Thoracic aorta (tissue), 2 donors: ENCODE results near the gene ZRANB1. TPM values are rescaled to one million over a fixed set of nuclear protein-coding genes. Genes with fewer than 3 reads are reported as not detected.

ENCODE experiments used
- ATAC-seq: fragments of 150-250 bp; one replicate; pipeline ENCODE4 v1.8.0; 2017; ENCODE audit warnings: low read depth; ENCODE audit not compliant: insufficient number of reproducible peaks, low FRiP score
- DNase-seq: peaks from one replicate; pipeline ENCODE4 v3.0.0-alpha.2; 2020; ENCODE audit warnings: low spot score
- H3K27ac ChIP-seq, 2 donors: fragments of 200-600 bp; sonication (generic); 1 replicate in 1 of 2; 2 replicates in 1 of 2; pipeline ENCODE4 v1.5.1; 2016; ENCODE audit warnings: mild to moderate bottlenecking in 2 of 2, moderate library complexity in 2 of 2
- H3K27me3 ChIP-seq: fragments of 200-600 bp; sonication (generic); replicated peaks from 2 replicates; pipeline ENCODE4 v1.6.0; 2016; ENCODE audit warnings: mild to moderate bottlenecking; ENCODE audit not compliant: insufficient read depth
- H3K36me3 ChIP-seq: fragments of 200-600 bp; sonication (generic); one replicate; pipeline ENCODE4 v1.5.1; 2016
- H3K4me1 ChIP-seq, 2 donors: fragments of 200-600 bp; sonication (generic); 1 replicate in 1 of 2; 2 replicates in 1 of 2; pipeline versions ENCODE4 v1.5.1 to v1.6.0; 2016; ENCODE audit warnings: low read depth in 2 of 2, mild to moderate bottlenecking in 1 of 2; ENCODE audit not compliant: control insufficient read depth in 1 of 2
- H3K4me3 ChIP-seq: fragments of 200-600 bp; sonication (generic); 2 replicates; pipeline ENCODE4 v1.5.1; 2016; ENCODE audit warnings: mild to moderate bottlenecking
- H3K9me3 ChIP-seq: fragments of 200-600 bp; sonication (generic); 2 replicates; pipeline ENCODE4 v1.5.1; 2016
- total RNA-seq, 2 donors: library from RNA; depleted of rRNA; stranded (reverse); fragments of >200 nt; gene quantifications; one replicate each; pipeline versions ENCODE4 v1.1.0 to v1.2.3, GENCODE V29; 2016
- TF ChIP-seq, protein P1 (sequence below): fragments of 200-600 bp; sonication (generic); IDR thresholded peaks from one replicate; pipeline ENCODE4 v1.5.1; 2019; ENCODE audit warnings: antibody characterized with exemption

The ZRANB1 gene
- total RNA-seq, 2 donors from 2014 or later, result 30.1 to 30.9 TPM

DNA sequence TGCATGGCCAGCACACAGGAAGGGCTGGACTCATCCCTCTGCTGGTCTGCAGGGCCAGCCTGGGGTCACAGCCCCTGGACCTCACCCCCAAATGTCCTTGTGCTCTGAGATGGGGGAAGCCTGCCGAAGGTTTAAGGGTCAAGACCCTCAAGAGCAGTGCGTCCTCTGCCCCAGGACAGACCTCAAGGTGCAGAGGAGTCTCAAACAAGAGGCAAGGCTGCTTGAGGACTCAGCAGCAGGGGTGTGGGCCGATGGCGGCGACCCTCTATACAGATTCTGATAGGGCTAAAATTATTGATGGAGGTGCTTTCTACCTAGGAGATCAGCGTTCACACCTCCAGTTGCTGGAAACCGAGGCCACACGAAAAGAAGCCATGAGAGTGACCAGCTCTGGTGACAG is 80.7 kb downstream of the ZRANB1 start:
- DNase-seq, result no peak
- Histone ChIP-seq H3K27ac (peak overlapping the region in 1 of 2 donors; percentile 55), H3K27me3 (no peaks in the 10 kb centered on the region), H3K36me3 (no peaks in the 10 kb centered on the region), H3K4me1 (peaks cover 49 to 95% of the 10 kb centered on the region in 2 donors), H3K4me3 (no peak overlapping the region), H3K9me3 (no peaks in the 10 kb centered on the region)
- ATAC-seq, result no peak
- TF ChIP-seq, protein P1, sequence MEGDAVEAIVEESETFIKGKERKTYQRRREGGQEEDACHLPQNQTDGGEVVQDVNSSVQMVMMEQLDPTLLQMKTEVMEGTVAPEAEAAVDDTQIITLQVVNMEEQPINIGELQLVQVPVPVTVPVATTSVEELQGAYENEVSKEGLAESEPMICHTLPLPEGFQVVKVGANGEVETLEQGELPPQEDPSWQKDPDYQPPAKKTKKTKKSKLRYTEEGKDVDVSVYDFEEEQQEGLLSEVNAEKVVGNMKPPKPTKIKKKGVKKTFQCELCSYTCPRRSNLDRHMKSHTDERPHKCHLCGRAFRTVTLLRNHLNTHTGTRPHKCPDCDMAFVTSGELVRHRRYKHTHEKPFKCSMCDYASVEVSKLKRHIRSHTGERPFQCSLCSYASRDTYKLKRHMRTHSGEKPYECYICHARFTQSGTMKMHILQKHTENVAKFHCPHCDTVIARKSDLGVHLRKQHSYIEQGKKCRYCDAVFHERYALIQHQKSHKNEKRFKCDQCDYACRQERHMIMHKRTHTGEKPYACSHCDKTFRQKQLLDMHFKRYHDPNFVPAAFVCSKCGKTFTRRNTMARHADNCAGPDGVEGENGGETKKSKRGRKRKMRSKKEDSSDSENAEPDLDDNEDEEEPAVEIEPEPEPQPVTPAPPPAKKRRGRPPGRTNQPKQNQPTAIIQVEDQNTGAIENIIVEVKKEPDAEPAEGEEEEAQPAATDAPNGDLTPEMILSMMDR, result no peak

DNA sequence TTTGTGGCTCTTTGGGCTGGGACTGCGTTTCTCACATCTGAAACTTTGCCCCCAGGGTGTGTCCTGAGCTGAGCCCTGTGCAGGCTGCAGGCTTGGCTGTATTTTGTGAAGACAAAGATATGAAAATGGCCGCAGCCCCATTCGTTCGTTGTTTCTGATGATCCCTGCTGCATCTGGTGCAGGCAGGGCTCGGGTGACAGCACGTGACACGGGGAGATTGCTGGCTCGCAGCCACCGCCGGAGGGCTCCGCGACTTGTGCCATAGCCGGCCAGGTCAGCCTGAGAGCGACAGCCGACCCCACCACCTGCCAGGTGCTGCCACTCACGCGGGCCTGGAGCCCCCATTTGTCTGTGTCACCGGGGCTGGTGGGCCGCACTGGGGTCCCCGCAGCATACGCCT is 81.3 kb downstream of the ZRANB1 start:
- no peaks in the 10 kb centered on the region for H3K27me3 ChIP-seq
- DNase-seq, result no peak
- no peak for ATAC-seq
- H3K27ac ChIP-seq, result peak overlapping the region in 1 of 2 donors; percentile 35
- TF ChIP-seq, protein P1, result no peak
- H3K36me3 ChIP-seq, result no peaks in the 10 kb centered on the region
- H3K4me3 ChIP-seq, result peak overlapping the region; percentile 38
- peaks cover 43 to 95% of the 10 kb centered on the region in 2 donors for H3K4me1 ChIP-seq
- no peaks in the 10 kb centered on the region for H3K9me3 ChIP-seq

DNA sequence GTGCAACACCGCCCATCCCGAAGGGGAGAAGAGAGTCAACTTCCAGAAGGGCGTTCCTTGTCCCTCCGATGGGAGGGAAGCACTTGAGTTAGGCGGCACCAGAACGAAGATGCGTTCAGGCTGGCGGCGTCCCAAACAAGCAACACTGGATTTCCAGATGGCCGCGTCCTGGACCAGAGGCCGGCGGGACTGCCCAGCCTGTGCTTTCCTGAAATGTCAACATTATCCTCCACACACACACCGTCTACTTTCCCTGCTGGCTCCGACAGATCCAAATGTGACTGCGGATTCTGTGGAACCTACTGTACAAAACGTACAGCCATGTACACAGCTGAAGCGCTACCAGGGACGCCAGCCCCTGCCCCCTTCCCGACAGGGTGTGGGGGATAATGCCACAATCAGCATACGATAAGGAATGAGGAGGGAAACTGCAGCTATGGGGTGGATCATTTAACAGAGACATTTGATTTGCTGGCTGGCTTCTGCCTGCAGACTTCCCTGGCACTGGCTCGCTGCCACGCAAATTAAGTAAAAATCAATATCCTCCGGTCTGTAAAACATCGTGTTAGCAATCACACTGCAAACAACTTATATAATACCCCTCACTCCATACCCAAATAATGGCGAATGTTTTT is 82.1 kb downstream of the ZRANB1 start:
- Histone ChIP-seq H3K27ac (peak overlapping the region in 1 of 2 donors; percentile 35), H3K9me3 (no peaks in the 10 kb centered on the region), H3K4me3 (peak overlapping the region; percentile 38), H3K27me3 (no peaks in the 10 kb centered on the region), H3K4me1 (peaks cover 42 to 95% of the 10 kb centered on the region in 2 donors), H3K36me3 (no peaks in the 10 kb centered on the region)
- DNase-seq (no peak), ATAC-seq (no peak)
- TF ChIP-seq, protein P1, result no peak

DNA sequence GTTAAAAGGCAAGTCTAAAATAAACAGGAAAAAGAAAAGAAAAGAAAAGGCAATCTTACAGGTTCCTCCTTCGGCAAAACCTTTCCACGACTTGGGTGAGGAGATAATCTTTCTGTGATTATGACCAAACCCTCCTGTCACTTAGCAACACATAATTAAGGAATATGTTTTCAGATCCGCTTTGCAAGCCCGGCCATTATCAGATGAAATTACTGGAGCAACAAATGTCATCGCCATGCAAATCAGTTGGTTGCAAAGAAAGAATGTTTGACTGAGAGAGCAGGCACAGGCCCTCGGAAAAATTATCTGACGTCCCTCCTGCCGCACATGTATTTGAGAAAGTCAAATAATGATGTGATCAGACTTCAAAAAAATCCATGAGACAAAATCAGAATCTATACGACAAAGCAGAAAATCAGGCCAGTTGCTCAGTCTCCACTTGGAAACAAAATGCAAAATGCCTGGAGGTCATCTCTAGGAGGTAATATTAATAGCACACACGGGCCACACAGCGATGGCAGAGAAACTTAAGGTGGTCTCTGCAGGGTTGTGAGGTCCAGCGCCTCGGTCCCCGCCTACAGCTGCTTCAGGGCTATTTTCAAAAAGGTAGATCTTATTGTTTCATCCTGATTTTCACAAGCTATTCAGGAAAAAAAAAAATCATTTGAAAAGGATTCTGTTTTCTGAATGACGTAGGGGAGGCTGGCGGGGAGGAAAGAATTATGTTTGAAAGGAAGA is 82.7 kb downstream of the ZRANB1 start:
- no peaks in the 10 kb centered on the region for H3K36me3 ChIP-seq
- no peaks in the 10 kb centered on the region for H3K27me3 ChIP-seq
- peaks cover 36 to 95% of the 10 kb centered on the region in 2 donors for H3K4me1 ChIP-seq
- peak overlapping the region; percentile 38 for H3K4me3 ChIP-seq
- peak overlapping the region; percentile 32 to 54 for H3K27ac ChIP-seq
- DNase-seq, result no peak
- H3K9me3 ChIP-seq, result no peaks in the 10 kb centered on the region
- TF ChIP-seq, protein P1, result no peak
- ATAC-seq, result no peak

DNA sequence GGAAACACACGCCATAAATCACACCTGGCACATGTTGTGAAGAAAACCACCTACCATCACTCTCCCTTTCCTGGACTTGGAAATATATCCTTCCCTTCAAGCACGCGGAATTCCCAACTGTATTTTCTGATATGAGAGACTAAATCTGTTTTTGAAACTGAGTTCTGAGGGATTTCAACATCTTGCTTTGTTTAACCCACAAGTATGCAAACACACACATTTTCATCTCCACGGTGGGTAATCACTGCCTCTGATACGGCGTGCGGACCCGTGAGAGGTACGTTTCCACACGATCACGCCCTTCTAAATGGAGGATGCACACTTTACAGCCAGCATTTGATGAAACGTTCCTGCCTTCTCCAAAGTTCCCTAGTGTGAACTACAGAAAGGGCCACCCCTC is 83.4 kb downstream of the ZRANB1 start:
- TF ChIP-seq, protein P1, result no peak
- Histone ChIP-seq H3K27ac (peak overlapping the region; percentile 32 to 54), H3K27me3 (no peaks in the 10 kb centered on the region), H3K36me3 (no peaks in the 10 kb centered on the region), H3K9me3 (no peaks in the 10 kb centered on the region), H3K4me1 (peaks cover 32 to 95% of the 10 kb centered on the region in 2 donors), H3K4me3 (no peak overlapping the region)
- ATAC-seq (no peak), DNase-seq (no peak)
